Progenitor cell of endocrine pancreas (in vitro differentiated cells): ENCODE results near the gene SLC15A5. TPM values are rescaled to one million over a fixed set of nuclear protein-coding genes. Genes with fewer than 3 reads are reported as not detected.

Experiments used
- DNase-seq: peaks from one replicate; pipeline ENCODE4 v3.0.0; 2021; ENCODE audit warnings: low spot score; ENCODE audit not compliant: unreplicated experiment
- H3K27ac Mint-ChIP-seq: 2 replicates; pipeline ENCODE4 v1.8.0; 2021; ENCODE audit warnings: mild to moderate bottlenecking, moderate library complexity, mixed read lengths
- H3K27me3 Mint-ChIP-seq: 2 replicates; pipeline ENCODE4 v1.8.0; 2021; ENCODE audit warnings: mixed read lengths
- H3K36me3 Mint-ChIP-seq: 2 replicates; pipeline ENCODE4 v1.8.0; 2022; ENCODE audit warnings: mixed read lengths; ENCODE audit not compliant: insufficient read depth
- H3K4me1 Mint-ChIP-seq: 2 replicates; pipeline ENCODE4 v1.8.0; 2021; ENCODE audit warnings: low read depth, mixed read lengths
- H3K4me3 Mint-ChIP-seq: 2 replicates; pipeline ENCODE4 v1.8.0; 2021; ENCODE audit warnings: low read depth, mild to moderate bottlenecking, moderate library complexity, mixed read lengths
- H3K9me3 Mint-ChIP-seq: 2 replicates; pipeline ENCODE4 v1.8.0; 2021; ENCODE audit warnings: low read depth, mixed read lengths
- total RNA-seq: library from RNA; stranded (reverse); gene quantifications from 2 replicates; pipeline ENCODE4 v1.2.1, GENCODE V29; 2021
- TF ChIP-seq, protein P1 (sequence below): fragments of 200-600 bp; sonication (generic); IDR thresholded peaks from one replicate; pipeline ENCODE4 v1.5.0; 2021; ENCODE audit warnings: antibody characterized with exemption, mild to moderate bottlenecking; ENCODE audit not compliant: unreplicated experiment

Gene SLC15A5
- total RNA-seq, 1 donor from 2014 or later = not detected

DNA sequence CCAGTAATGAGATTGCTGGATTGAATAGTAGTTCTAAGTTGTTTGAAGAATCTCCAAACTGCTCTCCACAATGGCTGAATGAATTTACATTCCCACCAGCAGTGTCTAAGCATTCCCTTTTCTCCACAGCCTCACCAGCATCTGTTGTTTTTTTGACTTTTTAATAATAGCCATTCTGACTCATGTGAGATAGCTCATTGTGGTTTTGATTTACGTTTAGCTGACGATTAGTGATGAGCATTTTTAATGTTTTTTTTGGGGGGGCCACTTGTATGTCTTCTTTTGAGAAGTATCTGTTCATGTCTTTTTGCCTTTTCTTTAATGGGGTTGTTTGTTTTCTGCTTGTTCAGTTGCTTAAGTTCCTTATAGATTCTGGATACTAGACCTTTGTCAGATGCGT, 8.1 kb upstream of the SLC15A5 start:
- Mint-ChIP-seq H3K4me3 (no peak overlapping the region), H3K27ac (no peak overlapping the region), H3K36me3 (no peaks in the 10 kb centered on the region), H3K27me3 (no peaks in the 10 kb centered on the region), H3K4me1 (peaks cover 5% of the 10 kb centered on the region), H3K9me3 (peaks cover 4% of the 10 kb centered on the region)
- no peak for DNase-seq
- TF ChIP-seq, protein P1, sequence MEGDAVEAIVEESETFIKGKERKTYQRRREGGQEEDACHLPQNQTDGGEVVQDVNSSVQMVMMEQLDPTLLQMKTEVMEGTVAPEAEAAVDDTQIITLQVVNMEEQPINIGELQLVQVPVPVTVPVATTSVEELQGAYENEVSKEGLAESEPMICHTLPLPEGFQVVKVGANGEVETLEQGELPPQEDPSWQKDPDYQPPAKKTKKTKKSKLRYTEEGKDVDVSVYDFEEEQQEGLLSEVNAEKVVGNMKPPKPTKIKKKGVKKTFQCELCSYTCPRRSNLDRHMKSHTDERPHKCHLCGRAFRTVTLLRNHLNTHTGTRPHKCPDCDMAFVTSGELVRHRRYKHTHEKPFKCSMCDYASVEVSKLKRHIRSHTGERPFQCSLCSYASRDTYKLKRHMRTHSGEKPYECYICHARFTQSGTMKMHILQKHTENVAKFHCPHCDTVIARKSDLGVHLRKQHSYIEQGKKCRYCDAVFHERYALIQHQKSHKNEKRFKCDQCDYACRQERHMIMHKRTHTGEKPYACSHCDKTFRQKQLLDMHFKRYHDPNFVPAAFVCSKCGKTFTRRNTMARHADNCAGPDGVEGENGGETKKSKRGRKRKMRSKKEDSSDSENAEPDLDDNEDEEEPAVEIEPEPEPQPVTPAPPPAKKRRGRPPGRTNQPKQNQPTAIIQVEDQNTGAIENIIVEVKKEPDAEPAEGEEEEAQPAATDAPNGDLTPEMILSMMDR = no peak

- DNase-seq = no peak
- peaks cover 5% of the 10 kb centered on the region for H3K4me1 Mint-ChIP-seq
- TF ChIP-seq, protein P1 = no peak
- no peaks in the 10 kb centered on the region for H3K27me3 Mint-ChIP-seq
- H3K36me3 Mint-ChIP-seq = no peaks in the 10 kb centered on the region
- H3K9me3 Mint-ChIP-seq = peaks cover 8% of the 10 kb centered on the region
- no peak overlapping the region for H3K27ac Mint-ChIP-seq
- H3K4me3 Mint-ChIP-seq = no peak overlapping the region
Measured at GRCh38 chr12:16282978-16283377, 5.5 kb upstream of the SLC15A5 start.

GRCh38 chr12:16282081-16282480, 4.6 kb upstream of the SLC15A5 start:
- Mint-ChIP-seq H3K36me3 (no peaks in the 10 kb centered on the region), H3K27ac (no peak overlapping the region), H3K4me1 (peaks cover under 1% of the 10 kb centered on the region), H3K4me3 (no peak overlapping the region), H3K27me3 (no peaks in the 10 kb centered on the region), H3K9me3 (peaks cover 8% of the 10 kb centered on the region)
- no peak for DNase-seq
- TF ChIP-seq, protein P1 = no peak

- no peak for DNase-seq
- Mint-ChIP-seq H3K4me3 (no peak overlapping the region), H3K36me3 (no peaks in the 10 kb centered on the region), H3K9me3 (peaks cover 8% of the 10 kb centered on the region), H3K27ac (no peak overlapping the region), H3K4me1 (no peaks in the 10 kb centered on the region), H3K27me3 (no peaks in the 10 kb centered on the region)
- TF ChIP-seq, protein P1 = no peak
Measured at GRCh38 chr12:16281157-16281556, 3.7 kb upstream of the SLC15A5 start.

DNA sequence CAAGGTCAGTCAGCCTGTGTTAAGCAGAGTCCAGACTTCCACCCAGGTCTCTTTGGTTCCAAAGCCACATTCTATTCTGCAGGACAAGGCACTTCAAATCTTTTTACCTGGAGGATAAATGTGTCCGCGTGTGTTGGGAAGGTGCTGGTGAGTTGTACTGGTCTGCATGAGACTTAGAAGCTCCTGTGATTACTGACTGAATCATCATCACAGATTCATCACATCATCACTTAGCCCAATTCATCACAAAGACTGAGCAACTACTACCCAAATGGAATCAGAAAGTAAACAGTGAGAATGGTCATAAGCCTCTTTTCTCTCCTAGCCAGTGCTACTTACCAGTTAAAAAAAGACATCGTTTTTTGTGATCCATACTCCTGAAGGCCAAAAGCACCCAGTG, 5.3 kb downstream of the SLC15A5 start:
- H3K9me3 Mint-ChIP-seq = no peaks in the 10 kb centered on the region
- TF ChIP-seq, protein P1 = no peak
- no peak overlapping the region for H3K27ac Mint-ChIP-seq
- no peaks in the 10 kb centered on the region for H3K27me3 Mint-ChIP-seq
- no peaks in the 10 kb centered on the region for H3K36me3 Mint-ChIP-seq
- DNase-seq = no peak
- peaks cover 2% of the 10 kb centered on the region for H3K4me1 Mint-ChIP-seq
- H3K4me3 Mint-ChIP-seq = no peak overlapping the region
